GM19468 (cell line): ENCODE measurements around the gene MDH1B.
"Not testable (repeated sequence)": the region's sequence is repeated elsewhere in the genome, so short reads cannot be mapped to it uniquely, and the experiment has no call there.

Experiments
- ATAC-seq: cut with Tn5 transposase; IDR thresholded peaks from one replicate; pipeline ENCODE4 v1.9.1; 2021; ENCODE audit warnings: mild to moderate bottlenecking, moderate library complexity, moderate number of reproducible peaks; ENCODE audit not compliant: unreplicated experiment; ENCODE audit errors: extremely low read depth

Gene MDH1B

GRCh38 chr2:206776432-206776831, 11.3 kb upstream of the MDH1B start:
- ATAC-seq: no peak

DNA sequence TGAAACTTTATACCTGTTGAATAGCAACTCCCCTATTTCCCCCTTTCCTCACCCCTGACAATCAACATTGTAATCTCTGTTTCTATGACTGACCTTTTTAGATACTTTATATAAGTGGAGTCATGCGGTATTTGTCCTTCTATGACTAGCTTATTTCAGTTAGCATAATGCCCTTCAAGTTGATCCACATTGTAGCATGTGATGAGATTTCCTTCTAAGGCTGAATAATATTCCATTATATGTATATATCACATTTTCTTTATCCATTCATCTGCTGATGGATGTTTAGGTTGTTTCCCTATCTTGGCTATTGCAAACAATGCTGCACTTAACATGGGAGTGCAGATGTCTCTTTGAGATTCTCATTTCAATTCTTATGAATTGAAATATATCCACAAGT, 9.7 kb upstream of the MDH1B start:
- ATAC-seq: no peak

DNA sequence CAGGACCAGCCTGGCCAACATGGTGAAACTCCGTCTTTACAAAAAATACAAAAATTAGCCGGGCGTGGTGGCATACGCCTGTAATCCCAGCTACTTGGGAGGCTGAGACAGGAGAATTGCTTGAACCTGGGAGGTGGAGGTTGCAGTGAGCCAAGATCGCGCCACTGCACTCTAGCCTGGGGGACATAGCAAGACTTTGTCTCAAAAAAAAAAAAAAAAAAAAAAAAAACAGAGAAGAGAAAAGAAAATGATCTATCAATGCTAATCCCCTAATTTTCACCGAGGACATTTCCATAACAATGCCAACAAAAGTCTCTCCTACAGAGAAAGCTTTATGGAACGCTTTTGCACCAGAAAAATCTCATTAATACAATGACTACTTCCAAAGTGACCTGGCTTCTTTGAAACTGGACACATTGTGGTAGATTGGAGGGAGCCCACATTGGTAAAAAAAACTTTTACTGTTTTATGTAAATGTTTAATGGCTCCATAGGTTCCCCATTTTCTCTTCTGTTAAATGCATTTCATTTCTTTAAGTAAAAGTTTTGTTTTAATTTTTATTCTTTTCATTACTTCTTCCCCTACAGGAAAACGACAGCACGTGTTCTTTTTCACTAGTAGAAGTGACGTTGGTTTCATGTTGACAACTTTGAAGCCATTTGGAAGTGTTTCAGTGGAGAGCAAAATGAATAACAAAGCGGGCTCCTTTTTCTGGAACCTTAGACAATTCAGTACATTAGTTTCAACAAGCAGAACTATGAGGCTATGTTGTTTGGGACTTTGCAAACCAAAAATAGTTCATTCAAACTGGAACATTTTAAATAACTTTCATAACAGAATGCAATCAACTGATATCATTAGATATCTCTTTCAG, 1.2 kb upstream of the MDH1B start:
- ATAC-seq: no peak

DNA sequence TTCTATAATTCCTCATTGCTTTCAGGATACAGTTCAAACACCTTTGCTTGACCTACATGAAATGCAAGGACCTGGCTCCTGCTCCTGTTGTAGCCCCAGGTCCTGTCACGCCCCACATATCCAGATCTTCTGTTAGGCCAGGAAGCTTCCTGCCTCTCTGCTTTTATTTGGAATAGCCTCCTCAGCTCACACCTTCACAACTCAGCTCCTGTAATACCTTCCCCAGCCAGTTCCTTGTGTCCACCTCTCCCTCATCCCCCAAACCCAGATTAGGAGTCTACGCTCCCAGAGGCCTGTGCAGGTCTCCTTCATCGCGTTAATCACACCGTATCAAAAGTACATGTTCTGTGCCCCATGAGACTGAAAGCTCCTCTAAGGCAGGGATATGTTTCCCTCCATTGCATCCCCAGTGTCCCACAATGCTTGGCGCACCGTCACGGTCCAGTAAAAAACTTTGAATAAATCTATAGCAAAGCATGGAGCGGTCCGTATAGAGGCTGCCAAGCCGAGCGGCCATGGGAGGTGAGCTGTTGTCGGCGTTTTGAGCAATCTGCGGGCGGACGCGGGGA, 371 bp downstream of the MDH1B start:
- no peak for ATAC-seq

GRCh38 chr2:206756816-206757215, 8.3 kb downstream of the MDH1B start:
- ATAC-seq: no peak

- no peak for ATAC-seq
Measured at GRCh38 chr2:206740800-206741199, 24.3 kb downstream of the MDH1B start.

DNA sequence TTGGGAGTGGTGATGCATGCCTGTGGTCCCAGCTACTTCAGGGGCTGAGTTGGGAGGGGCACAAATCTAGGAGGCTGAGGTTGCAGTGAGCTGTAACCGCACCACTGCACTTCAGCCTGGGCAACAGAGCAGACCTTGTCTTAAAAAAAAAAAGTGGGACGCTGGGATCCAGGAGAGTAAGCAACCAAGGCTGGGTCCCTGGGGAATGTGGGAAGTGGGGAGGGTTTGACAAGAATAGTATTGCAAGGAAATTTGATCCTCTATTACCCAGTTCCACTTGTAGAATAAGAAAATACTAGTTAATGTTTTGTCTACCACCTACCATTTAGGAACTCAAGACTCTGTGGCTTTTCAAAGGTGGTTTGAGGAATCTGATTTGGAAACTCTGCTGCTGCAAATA, 25.9 kb downstream of the MDH1B start:
- no peak for ATAC-seq

DNA sequence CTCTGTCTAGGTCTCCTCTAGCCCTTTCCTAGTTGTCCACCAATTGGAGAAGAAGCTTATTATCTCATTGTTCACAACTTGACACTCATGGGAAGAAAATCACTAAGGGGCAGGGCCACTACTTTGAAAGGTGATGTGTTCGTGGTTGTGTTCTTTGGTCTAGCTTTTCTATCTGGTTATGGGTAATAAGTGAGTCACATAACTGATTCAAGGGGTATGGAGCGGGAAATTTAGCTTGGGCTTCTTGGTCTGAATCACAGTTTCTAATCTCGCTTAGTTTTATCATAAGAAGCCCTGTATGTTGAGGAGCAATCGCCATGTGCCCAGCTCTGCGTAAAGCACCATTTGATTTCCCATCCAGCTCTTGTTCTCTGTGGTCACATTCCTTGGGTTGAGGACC, 28.2 kb downstream of the MDH1B start:
- no peak for ATAC-seq

- no peak for ATAC-seq
Measured at GRCh38 chr2:206733341-206733740, 31.8 kb downstream of the MDH1B start.

- ATAC-seq: no peak
Measured at GRCh38 chr2:206728277-206729199, 36.6 kb downstream of the MDH1B start.

DNA sequence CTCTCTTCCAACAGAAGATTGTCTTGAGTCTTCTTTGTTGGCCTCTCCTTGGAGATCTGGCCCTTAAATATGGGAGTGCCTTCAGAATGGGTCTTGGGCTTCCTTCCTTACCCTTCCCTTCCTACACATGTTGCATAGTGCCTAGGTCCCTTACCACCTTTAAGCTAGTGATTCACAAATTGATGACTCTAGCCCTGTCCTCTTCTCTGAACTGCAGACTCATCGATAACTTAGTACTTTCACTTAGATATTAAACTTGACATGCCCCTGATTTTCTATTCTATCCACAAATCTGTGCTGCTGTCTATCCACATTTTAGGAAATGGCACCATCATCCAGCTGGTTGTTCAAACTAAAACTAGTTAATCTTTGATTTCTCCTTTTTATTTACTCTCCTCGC, 37.8 kb downstream of the MDH1B start:
- no peak for ATAC-seq

DNA sequence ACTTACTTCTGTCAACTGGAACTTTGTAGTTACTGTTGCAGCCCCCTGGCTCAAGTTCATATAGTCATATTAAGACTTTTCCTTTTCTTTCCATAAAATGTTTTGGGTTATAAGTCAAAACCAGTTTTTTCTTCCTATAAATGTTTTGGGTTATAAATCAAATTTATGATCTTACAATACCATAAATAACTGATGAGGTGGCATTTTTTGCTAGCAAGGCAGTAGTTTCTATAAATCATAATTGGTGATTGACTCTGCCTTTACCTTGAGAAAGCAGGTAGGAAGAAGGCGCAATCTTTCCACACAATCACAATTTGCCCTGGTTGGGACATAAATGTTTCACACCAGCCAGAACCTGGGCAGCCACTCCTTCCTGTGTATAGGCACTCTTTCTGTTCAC, 41.8 kb downstream of the MDH1B start:
- ATAC-seq: no peak

DNA sequence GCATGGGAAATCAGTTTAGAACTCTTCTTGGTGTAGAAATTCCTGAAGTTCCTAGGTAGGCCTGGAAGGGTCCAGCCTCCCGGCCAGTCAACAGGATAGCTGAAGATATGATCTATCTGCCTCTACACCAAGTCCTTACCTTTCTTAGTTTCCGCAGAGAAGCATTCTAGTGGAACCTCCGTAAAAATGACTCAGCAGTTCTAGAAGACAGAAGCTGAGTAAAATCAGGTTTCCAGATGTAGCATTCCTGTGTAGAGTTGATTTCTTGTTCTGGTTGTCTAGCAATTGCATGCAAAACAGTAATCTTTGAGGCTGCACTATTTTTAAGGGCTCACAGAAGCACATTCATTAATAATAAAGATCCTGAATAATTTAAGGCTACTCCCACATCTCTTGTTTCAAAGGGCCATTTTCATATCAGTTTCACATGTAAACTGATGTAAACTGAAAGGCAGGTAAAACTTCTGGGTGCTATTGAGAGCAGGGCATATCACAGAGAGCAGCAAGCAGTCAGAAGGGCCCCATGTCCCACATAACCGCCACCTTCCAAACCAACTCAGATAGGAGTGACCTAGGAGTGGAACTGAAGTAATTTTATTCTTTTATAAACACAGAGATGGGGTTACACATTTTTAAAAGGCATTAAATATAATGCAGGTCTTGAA, 43.7 kb downstream of the MDH1B start:
- ATAC-seq: peak; percentile 40

DNA sequence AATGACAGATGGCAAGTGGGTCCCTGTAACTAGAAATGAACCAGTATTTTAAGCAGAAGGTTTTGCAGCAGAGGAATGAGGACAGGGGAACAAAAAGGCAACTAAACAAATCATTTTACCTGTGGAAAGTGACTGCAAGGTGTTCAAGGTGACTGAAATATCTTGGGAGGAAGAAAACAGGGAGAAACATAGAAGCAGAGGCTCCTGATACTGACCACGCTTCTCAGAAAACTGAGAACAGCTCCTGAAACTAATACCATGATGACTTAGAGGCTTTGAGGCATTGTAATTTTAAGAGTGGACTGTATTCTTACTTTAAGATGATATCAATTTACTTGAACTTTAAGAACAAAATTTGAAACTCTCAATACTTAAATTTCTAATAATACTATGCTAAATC, 46.8 kb downstream of the MDH1B start, which contains the start of gene DYTN:
TSS of gene DYTN (minus strand) at position 101 of the 400 bp plus-strand sequence. CDS start 117 bp downstream, outside the sequence.
- ATAC-seq: no peak

GRCh38 chr2:206716623-206717022, 48.5 kb downstream of the MDH1B start:
- no peak for ATAC-seq

DNA sequence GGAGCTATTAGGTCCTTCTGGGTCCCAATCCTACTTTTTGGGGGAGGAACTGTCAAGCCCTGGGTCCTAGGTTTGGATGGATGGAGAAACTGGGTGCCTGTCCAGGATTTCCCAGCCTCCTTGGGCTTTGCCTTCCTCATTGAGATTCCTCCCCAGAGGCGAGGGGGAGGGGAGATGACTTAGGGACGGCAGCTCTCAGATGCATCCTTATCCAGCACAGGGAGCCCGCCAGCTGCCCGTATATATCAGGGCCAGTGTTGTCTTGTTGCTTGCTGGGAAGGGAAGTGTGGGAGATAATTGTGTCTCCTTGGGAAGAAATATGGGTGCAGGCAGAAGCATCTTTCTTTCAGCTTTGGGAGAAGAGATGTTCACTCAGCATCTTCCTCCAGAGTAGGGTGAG, 49.9 kb downstream of the MDH1B start:
- not testable (repeated sequence) for ATAC-seq

GRCh38 chr2:206713746-206714145, 51.4 kb downstream of the MDH1B start:
- no peak for ATAC-seq

GRCh38 chr2:206708286-206708685, 56.8 kb downstream of the MDH1B start:
- ATAC-seq: no peak

DNA sequence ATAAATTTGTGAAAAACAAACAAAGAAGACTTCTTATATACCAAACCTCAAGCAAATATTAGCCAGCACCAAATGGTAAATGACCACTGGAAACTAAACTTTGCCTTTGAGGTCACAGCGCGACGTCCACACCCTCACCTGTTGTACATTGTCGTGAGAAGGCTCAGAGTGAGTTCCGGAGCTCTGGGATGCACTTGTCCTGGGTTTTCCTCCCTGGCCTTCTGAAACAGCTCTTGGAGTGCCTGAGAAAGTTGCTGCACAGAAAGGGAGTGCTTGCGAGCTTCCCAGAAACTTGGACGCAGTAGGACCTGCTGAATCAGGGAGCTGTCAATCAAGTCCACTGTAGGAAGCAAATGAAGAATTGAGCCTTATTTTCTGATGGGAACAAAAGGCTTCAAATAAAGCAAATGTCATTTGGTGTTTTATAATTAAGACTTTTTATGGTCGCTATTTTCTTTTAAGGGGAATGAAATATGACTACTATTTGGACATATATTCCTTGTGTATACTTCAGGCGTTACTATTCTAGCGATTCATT, 57.9 kb downstream of the MDH1B start:
- no peak for ATAC-seq
